K562 (cell line): ENCODE results near the gene DAPK1. TPM values are rescaled to one million over a fixed set of nuclear protein-coding genes. Genes with fewer than 3 reads are reported as not detected.
A peak's percentile ranks its signal among the peaks of the same experiment; 100 is the strongest.

ENCODE experiments used
- BRCA1 ChIP-seq, 2 experiments: fragments of 450-650 bp in 1 of 2; sonication (generic) in 1 of 2; formaldehyde crosslinking in 1 of 2; IDR thresholded peaks; 2 replicates each; pipeline versions ENCODE4 v1.5.0 to v1.6.1; 2017 to 2020; ENCODE audit warnings: mild to moderate bottlenecking in 1 of 2, missing genetic modification reagents in 1 of 2
- BRD9 ChIP-seq: fragments of 450-650 bp; IDR thresholded peaks from 2 replicates; pipeline ENCODE4 v1.6.1; 2018; ENCODE audit warnings: low read depth; ENCODE audit not compliant: partially characterized antibody
- EP300 ChIP-seq: IDR thresholded peaks from 2 replicates; pipeline ENCODE4 v1.6.1; 2012; ENCODE audit warnings: low read length, improper control_type of control experiment
- ETS1 ChIP-seq: conservative IDR thresholded peaks from 2 replicates; pipeline ENCODE4 v1.6.1; 2011; ENCODE audit warnings: low read depth, mild to moderate bottlenecking, low read length; ENCODE audit not compliant: control insufficient read depth
- HIVEP1 ChIP-seq: fragments of 250-450 bp; sonication (Bioruptor Pico); IDR thresholded peaks from 2 replicates; pipeline ENCODE4 v1.4.0; 2020; ENCODE audit warnings: mild to moderate bottlenecking
- JUND ChIP-seq, 2 experiments: IDR thresholded peaks; 2 replicates in 1 of 2; 3 replicates in 1 of 2; pipeline ENCODE4 v1.6.1; 2011; ENCODE audit warnings: borderline replicate concordance in 2 of 2, low read depth in 2 of 2, low read length in 2 of 2, improper control_type of control experiment in 1 of 2, missing biosample characterization in 1 of 2, missing genetic modification characterization in 1 of 2, missing genetic modification reagents in 1 of 2
- KLF1 ChIP-seq: fragments of 450-650 bp; IDR thresholded peaks from 2 replicates; pipeline ENCODE4 v1.6.1; 2016; ENCODE audit warnings: missing genetic modification characterization, missing compliant biosample characterization
- NRF1 ChIP-seq, 2 experiments: fragments of 450-650 bp; IDR thresholded peaks in 1 of 2; conservative IDR thresholded peaks in 1 of 2; 2 replicates each; pipeline ENCODE4 v1.6.1; 2014; ENCODE audit warnings: mild to moderate bottlenecking in 2 of 2
- PRDM10 ChIP-seq: fragments of 450-650 bp; IDR thresholded peaks from 2 replicates; pipeline ENCODE4 v1.6.1; 2018; ENCODE audit not compliant: partially characterized antibody
- RBM34 ChIP-seq: fragments of 200-400 bp; formaldehyde crosslinking; IDR thresholded peaks from 2 replicates; pipeline ENCODE4 v1.6.1; 2018; ENCODE audit warnings: low read length, borderline replicate concordance; ENCODE audit not compliant: insufficient read depth
- SMARCE1 ChIP-seq: fragments of 450-650 bp; IDR thresholded peaks from 2 replicates; pipeline ENCODE4 v1.7.1; 2016; ENCODE audit warnings: mild to moderate bottlenecking
- ZBTB11 ChIP-seq, 3 experiments: fragments of 200-800 bp in 1 of 3; fragments of 250-450 bp in 1 of 3; fragments of 450-650 bp in 1 of 3; sonication (Bioruptor Pico) in 1 of 3; sonication (Bioruptor generic) in 1 of 3; formaldehyde crosslinking in 1 of 3; IDR thresholded peaks; 2 replicates each; pipeline versions ENCODE4 v1.6.1 to v1.8.0; 2016 to 2022; ENCODE audit warnings: mild to moderate bottlenecking in 2 of 3, missing genetic modification characterization in 2 of 3, missing compliant biosample characterization in 1 of 3, moderate library complexity in 1 of 3
- ZMIZ1 ChIP-seq, 2 experiments: fragments of 150-350 bp in 1 of 2; IDR thresholded peaks; 2 replicates each; pipeline ENCODE4 v1.6.1; 2012 to 2016; ENCODE audit warnings: low read depth in 2 of 2, low read length in 2 of 2, mild to moderate bottlenecking in 1 of 2, moderate library complexity in 1 of 2
- ZNF311 ChIP-seq: fragments of 250-450 bp; sonication (Bioruptor Pico); IDR thresholded peaks from 2 replicates; pipeline ENCODE4 v1.4.0; 2020; ENCODE audit warnings: mild to moderate bottlenecking, moderate library complexity
- ZNF717 ChIP-seq: fragments of 250-450 bp; sonication (Bioruptor Pico); IDR thresholded peaks from 2 replicates; pipeline ENCODE4 v1.5.0; 2021
- polyA plus RNA-seq, 8 experiments: library from polyadenylated mRNA; depleted of rRNA in 4 of 8; stranded (reverse) in 5 of 8; unstranded in 3 of 8; fragments of >200 nt; fragmentation: Nextera tagmentation in 2 of 8; fragmentation: Illumina TruSeq in 1 of 8; extraction: Ambion mirVana in 2 of 8; extraction: Trizol in 1 of 8; gene quantifications; 2 replicates each; pipeline versions ENCODE4 v1.2.1 to v1.2.3, GENCODE V29; 2011 to 2014; ENCODE audit warnings: inconsistent platforms in 1 of 8, missing spikeins in 1 of 8
- total RNA-seq, 7 experiments: library from RNA; depleted of rRNA in 6 of 7; stranded (reverse); fragments of >200 nt in 6 of 7; fragmentation: Illumina TruSeq in 2 of 7; extraction: Trizol in 2 of 7; gene quantifications; 2 replicates each; pipeline versions ENCODE4 v1.2.1 to v1.2.3, GENCODE V29; 2011 to 2021; ENCODE audit warnings: low replicate concordance in 1 of 7

Gene DAPK1
- total and polyA plus RNA-seq, 9 of the 15 experiments (the other 6 are each of a cell fraction or from before 2014, with no cell fraction given) = 1.7 to 26.4 (median 15.8) TPM

GRCh38 chr9:87551772-87552217, 54.1 kb downstream of the DAPK1 start (continued):
- TF ChIP-seq ETS1 = no peak
- no peak for TF ChIP-seq BRD9
- no peak for TF ChIP-seq BRCA1 (IDR thresholded peaks at IDR 0.05)
- no peak for TF ChIP-seq BRCA1 (CRISPR knock-in tag; IDR thresholded peaks at IDR 0.05)
- no peak for TF ChIP-seq NRF1 (conservative IDR thresholded peaks at IDR 0.05 in 1 of 2, IDR thresholded peaks at IDR 0.05 in 1 of 2)
- no peak for TF ChIP-seq PRDM10
- peak; percentile 66; the same call in 1 of the 2 replicates for TF ChIP-seq JUND (IDR thresholded peaks at IDR 0.05; ENCODE audit: borderline replicate concordance, low read depth, low read length)
- TF ChIP-seq JUND (tag; IDR thresholded peaks at IDR 0.05; ENCODE audit: borderline replicate concordance, low read depth, low read length) = peak; percentile 52; the same call in 1 of the 3 replicates
- no peak for TF ChIP-seq HIVEP1 (CRISPR knock-in tag)
- no peak for TF ChIP-seq ZMIZ1 (IDR thresholded peaks at IDR 0.05; ENCODE audit: low read depth in 2 of 2, low read length in 2 of 2)
- peak; percentile 59; the same call in 1 of the 2 replicates for TF ChIP-seq SMARCE1
- no peak for TF ChIP-seq ZNF717
- TF ChIP-seq EP300 = peak; percentile 70; the same call in 1 of the 2 replicates
- no peak for TF ChIP-seq KLF1 (tag)
- TF ChIP-seq ZBTB11 (CRISPR knock-in tag; IDR thresholded peaks at IDR 0.05) = no peak
- TF ChIP-seq RBM34 = no peak
- no peak for TF ChIP-seq ZNF311 (CRISPR knock-in tag)
